Measurements from ENCODE around the gene PAQR6.

- TF ChIP-seq REST (IDR thresholded peaks at IDR 0.05) (no peak), RXRA (IDR thresholded peaks at IDR 0.05) (no peak), CTCF (IDR thresholded peaks at IDR 0.05; ENCODE audit: low read depth, low read length, missing input control) (no peak)
Observed at GRCh38 chr1:156194300-156194652, 53.6 kb downstream of the PAQR6 start.

Measured in liver (tissue), 3 donors.